NCI-H2081 treated with DMSO at 0.1 percent for 48 hours (cell line): Measurements from ENCODE around the gene CACNG4.

ENCODE experiments used
- DNase-seq: peaks from one replicate; lab custom pipeline; 2025; lab: John Stamatoyannopoulos, UW

Gene CACNG4

DNA sequence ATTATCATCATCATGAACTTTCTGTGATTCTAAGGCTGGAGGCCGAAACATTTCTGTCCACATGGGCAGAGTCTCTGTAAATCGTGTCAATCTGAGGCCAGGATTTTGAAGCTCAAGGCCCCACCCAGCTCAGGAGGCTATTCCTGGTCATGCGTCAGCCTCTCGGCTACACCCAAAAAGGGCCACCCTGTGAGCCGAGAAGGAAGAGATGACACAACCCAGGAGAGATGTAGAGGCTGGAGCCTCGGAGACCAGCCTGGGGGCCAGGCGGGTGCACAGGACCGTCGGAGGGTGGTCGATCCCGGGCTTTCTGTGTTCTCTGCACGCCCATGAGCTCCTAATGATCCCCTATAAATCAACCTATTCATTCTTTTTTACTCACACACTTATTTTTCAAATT, 78.8 kb downstream of the CACNG4 start:
- no peak for DNase-seq

DNA sequence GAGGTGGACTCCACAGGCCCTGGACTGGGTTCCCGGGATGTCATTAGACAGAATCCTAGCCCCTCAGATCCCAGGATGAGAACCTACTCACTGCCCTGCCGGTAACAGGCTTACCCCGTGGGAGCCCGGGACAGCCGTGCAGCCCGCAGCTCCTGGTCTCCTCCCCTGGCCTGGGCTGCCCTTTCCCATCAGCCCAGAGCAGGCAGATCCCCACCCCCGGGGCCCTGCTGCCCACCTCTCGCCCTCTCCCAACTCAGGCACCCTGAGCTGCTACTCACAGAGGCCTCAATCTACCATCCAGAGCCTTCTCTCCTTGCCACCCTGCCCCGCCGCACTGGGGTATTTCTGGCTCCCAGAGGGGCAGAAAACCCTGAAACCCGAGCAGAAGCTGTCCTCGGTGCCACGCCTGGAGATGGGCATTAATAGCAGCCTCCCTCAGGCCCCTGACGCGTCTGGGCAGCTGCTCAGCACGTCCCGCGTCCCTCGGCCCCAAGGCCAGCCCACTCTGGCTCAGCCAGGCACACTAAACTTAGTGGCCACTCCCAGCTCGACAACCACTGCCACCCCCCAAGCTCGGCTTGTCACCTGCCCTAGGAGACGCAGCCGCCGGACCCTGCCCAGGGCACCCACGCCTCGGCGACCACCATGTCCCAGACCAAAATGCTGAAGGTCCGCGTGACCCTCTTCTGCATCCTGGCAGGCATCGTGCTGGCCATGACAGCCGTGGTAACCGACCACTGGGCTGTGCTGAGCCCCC, 79.7 kb downstream of the CACNG4 start, which contains the start of gene CACNG1:
Gene CACNG1, plus strand, starts transcription at position 539 of the 757 bp plus-strand sequence. Its CDS starts 107 bp downstream, at position 646.
- no peak for DNase-seq

DNA sequence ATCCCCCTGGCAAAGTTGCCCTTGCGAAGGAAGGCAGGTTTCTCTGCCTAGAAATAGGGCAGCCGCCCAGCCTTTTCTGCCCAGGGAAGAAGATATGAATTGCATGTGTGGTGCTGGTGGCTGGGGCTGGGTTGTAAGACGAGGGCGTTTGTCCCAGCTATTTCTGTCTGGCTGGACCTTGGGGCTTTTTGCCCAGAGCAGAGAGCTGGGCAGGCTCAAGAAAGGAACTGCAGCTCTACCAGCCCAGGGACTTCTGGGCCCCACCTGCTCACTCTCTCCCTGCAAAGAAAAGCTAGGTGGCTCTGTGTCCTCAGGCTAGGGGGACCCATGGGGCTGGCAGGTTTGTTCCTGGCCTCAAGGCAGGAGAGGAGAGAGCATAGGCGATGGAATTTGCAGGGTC, 80.4 kb downstream of the CACNG4 start:
- no peak for DNase-seq

DNA sequence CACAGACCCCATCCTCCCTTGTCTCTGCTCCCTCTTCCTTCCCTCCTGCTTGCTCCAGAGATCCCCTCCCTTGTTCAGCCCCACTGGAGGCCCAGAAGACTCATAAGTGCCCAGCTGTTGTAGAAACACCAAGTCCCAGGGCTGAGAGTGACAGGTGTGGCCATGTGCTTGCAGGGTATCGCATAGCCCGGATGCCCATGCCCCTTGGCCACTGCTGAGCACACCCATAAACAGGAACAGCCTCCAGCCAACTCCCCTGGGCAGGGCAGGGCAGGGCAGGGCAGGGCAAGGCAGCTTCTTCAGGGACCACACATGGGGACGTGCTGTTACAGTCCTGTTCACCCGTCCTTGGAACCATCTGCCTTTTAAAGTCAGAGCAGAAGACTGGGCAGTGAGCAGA, 81.9 kb downstream of the CACNG4 start:
- DNase-seq = no peak

DNA sequence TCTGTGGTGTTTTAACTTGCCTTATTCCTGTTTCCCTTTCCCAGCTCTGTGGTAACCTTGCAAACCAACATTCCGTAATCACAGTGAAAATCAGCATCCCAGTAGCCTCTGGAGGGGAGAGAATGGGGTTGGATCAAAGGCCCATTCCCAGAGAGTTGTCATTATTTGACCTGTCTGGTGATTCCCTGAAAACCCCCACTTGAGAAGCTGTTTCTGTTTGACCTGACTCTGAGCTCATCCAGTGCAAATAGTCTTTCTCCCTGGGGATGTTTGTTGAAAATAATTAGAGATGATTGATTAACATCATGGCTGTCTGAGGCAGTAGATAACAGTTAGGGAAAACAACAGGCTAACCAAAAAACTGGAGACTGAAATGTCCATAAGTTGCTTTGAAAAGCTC, 82.9 kb downstream of the CACNG4 start:
- no peak for DNase-seq

DNA sequence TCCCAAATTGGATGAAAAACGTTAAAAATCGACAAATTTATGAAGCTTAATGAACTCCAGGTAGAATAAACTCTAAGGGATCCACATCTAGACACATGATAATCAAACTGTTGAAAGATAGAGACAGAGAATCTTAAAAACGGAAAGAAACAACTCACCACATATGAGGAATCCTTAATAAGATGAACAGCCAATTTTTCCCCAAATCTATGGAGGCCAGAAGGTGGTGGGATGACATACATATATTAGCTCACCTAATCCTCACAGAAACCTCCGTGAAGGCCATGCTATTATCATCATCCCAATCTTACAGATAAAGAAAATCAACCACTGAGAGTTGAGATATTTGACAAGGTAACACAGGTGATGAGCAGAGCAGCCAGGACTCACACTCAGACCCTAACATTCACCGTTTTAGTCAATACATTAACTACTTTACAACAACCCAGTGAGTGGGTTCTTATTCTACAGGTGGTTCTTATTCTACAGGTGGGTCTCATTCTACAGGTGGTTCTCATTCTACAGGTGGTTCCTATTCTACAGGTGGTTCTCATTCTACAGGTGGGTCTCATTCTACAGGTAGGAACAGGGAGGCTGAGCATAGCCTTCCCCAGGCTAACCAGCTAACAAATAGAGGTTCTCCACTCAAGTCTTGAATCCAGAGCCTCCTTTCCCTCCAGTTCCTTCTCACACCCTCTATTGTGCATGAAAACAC, 84.7 kb downstream of the CACNG4 start:
- no peak for DNase-seq

DNA sequence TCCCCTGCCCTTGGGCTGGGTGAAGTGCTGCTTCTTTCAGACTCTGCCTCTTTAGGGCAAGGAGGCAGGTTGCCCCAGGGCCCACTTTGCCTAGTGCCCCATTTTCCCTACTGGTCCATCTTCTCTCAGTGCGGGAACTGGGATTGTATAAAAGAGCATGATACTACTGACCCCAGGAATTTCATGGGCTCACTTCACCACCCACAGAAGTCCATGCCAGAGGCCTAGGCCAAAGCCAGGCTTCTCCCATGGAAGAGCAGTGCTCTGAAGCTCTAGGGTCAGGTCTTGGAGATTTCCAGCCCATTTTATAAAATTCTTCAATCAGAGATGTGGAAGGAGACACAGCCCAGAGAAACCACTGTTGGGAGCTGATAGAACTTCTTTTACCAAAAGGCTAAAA, 85.6 kb downstream of the CACNG4 start:
- no peak for DNase-seq

DNA sequence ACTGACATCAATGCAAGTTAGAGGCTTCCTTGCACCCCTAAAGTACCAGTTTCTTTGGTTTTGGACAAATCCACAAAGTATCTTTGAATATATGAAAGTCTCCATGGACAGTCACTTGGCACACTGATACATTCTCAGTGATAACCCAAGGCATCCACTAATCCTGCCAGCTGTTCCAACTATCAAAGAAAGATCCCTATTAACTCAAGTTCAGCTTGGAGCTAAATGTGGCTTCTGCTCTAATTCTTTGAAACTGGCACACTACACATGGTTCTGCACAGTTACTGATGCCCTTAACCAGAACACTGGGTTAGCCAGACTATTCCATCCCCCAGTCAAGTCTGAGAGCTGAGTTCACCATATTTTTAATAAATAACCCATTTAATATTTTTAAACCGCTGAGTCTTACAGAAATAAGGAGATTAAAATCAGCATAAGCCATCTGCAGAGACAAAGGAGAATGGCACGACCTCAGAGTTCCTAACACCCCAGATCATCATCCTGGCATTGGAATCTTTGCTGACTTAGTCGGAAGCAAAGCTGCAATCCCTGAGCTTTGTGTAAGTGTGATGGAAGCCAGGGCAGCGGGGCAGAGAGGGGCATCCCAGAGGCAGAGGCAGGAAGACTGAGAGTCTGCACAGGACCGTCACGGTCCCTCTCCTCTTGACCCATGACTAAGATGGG, 86.1 kb downstream of the CACNG4 start:
- no peak for DNase-seq

DNA sequence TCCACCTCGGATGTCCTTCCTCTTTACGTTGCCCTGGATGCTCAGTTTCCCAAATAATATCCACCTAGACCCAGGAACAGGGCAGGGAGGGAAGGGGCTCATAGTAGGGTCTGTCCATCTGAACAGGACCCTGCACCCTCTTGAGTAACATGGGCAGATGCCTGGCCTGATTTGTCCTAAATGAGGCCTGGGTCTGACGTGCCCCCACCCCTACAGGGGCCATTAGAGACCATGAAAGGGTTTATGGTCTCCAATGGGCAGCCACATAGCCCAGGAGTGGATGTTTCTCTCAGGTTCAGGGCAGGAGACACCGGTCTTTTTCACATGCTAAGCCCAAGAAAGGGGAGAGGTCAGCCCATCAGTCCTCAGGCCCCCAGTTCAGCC, 86.6 kb downstream of the CACNG4 start:
- no peak for DNase-seq

DNA sequence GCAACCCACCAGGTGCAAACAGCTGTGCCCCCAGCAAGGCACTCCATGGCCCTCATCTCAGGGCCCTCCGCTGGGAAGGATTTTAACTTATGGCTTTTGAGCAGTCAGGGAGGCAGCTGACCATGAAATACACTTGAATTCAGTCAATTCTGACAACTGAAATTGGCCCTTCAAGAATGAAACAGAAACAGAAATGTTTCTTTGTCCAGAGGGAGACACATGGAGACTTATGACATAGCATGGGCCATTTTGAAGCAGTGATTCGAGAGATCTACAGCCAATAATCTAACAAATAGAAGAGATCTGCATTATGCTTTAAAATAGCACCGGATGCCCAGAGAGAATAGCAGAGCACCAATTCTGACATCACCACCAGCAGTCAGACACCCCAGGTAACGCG, 87.3 kb downstream of the CACNG4 start:
- DNase-seq = no peak

DNA sequence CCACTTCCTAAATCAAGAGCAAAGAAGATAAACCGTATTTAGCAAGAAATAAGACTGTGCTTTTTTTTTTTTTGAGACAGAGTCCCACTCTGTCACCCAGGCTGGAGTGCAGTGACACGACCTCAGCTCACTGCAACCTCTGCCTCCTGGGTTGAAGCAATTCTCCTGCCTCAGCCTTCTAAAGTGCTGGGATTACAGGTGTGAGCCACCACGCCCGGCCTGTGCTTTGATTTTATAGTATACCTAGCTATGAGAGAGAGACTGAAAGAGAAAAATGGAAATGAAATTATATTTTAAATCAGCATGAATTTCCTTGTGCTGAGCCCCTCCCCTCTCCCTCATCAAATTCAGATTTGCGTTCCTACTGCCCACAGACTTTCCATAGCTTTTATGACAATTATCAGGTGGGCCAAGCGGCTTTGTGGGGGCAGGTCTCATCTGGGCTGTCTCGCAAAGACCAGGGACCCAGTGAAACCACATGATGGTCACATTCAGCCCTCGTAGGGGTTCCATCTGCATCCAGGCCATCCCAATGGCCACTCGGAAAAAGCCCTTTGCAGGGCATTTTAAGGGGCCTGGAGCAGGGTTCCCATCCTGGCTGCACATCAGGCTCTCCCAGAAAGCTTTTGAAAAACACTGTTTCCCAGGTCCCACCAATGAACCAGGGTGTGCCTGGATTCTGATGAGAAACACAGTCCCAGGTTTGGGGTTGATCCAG, 88.4 kb downstream of the CACNG4 start:
- DNase-seq = no peak

DNA sequence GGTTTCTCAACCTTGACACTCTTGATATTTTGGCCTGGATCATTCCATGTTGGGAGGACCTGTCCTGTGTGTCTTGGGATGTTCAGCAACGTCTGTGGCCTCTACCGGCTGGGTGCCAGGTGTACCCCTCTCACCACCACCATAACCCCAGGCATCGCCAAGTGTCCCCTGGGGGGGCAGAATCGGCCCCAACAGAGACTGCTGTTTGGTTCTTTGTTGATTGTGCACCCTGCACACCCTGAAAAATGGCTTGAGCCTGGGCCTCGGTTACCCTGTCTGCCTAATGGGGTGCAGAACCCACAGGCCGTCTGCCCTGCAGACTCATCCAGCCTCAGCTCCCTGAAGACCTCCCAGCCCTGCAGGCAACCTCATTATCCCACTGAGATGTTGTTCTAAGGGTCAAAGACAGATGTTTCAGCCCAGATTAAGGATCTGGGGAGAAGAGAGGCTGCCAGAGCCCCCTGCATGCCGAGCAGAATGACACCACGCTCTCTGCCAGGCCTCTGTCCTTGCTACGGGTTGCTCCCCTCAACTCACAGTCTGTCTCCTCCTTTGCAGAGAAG, 89.0 kb downstream of the CACNG4 start:
- no peak for DNase-seq

DNA sequence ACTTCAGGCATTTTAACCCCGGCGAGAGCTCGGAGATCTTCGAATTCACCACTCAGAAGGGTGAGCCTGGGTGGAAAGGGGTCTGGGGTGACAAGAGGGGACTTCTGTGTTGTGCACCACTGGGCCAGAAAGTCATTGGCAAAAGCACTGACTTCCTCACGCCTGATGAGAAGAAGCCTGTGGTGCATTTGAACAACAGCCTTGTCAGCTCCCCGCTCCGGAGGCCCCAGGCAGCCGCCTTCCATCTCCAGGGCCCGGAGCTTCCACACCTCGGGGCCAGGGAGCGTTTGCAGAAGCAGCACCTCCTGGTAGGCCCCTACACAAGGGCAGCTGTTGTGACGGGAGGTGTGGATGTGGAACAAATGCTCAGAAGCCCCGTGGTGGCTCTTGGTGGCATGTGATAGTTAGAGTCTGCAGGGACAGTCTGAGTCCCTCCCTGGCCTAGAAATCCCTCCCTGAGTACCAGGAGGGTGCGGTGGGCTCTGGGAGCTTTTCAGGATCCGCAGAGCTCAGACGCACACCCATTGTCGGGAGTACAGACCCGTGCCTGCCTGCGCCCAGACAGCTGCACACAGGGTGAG, 89.6 kb downstream of the CACNG4 start:
- no peak for DNase-seq

DNA sequence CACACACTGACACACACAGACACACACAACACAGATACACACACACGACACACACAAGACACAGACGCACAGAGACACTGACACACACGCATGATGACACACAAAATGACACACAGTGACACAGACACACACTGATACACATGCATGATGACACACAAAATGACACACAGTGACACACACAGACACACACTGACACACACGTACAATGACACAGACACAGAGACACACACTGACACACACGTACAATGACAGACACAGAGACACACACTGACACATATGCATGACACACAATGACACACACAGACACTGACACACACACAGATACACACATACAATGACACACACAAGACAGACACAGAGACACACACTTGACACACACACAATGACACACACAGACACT, 90.1 kb downstream of the CACNG4 start:
- DNase-seq = no peak

DNA sequence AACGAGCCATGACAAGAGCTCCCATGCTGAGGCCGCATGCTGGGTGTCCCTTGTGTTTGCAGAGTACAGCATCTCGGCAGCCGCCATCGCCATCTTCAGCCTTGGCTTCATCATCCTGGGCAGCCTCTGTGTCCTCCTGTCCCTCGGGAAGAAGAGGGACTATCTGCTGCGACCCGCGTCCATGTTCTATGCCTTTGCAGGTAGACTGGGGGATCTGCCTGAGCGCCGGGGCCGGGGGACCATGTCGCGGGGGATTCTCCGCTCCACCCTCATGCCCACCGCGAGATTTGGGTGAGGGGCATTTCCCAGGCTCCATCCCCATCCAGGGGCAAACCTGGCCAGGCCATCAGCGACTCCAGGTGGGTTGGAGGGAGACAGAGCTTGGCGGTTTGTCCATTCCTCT, 90.5 kb downstream of the CACNG4 start:
- no peak for DNase-seq

DNA sequence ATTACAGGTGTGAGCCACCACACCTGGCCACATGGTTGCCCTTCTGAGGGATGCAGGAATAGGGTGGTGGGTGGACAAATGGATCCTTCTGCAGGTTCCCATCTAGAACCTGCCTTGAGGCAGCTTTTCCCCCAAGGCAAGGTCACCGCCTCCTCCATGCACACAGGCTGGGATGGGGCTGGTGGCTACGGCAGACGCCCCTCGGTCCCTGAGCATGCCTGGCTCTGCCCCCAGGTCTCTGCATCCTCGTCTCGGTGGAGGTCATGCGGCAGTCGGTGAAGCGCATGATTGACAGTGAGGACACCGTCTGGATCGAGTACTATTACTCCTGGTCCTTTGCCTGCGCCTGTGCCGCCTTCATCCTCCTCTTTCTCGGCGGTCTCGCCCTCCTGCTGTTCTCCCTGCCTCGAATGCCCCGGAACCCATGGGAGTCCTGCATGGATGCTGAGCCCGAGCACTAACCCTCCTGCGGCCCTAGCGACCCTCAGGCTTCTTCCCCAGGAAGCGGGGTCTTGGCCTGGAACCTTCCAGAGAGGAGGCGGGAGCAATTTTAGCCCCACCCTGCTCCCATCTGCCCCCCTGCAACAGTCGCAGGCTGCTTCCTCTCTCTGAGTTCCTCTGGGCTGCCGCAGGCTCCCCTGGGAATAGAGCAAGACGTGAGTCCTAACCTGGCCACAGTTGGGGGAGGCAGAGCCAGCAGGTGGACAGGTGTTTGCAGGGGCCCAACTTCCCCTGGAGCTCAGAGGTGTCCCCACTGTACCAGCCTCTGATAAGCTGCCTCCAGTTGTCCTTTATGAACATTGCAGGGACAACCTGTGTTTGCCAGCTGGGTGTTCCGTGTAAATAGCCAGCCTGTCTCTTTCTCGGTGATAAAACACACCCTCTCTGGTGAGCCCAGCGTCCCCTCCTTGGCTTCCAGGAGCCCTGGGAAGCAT, 91.6 kb downstream of the CACNG4 start:
- no peak for DNase-seq

DNA sequence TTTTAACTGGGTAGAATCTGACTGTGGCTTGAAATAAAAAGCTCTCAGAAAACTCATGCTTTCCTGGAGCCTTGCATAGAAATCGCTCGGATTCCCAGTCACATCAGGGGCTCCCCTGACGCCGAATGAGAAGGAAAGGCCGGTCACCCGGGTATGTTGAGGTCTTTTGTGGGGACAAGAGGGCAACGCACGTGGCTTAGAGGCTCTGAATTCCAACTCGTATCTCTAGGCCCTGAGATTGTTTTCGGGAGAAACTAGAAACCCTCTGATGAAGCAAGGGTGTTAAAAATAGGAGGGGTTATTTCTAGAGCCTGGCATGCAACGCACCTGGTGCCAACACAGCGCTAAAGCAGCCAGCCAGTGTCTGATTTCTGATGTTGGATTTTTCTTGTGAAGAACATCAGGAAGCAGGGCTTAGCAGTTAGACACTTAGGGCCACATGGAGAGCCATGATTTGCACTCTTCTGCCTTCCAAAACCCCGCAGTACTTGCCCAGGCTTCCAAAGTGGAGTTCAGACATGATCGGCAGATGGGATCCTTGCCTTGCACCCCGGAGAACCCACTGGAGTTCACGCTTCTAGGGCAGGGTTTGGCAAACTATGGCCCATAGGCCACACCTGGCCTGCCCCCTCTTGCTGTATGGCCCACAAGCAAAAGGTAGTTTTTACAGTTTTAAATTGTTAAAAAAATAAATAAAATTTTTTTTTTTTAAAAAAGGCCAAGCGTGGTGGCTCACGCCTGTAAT, 92.4 kb downstream of the CACNG4 start:
- DNase-seq = no peak

DNA sequence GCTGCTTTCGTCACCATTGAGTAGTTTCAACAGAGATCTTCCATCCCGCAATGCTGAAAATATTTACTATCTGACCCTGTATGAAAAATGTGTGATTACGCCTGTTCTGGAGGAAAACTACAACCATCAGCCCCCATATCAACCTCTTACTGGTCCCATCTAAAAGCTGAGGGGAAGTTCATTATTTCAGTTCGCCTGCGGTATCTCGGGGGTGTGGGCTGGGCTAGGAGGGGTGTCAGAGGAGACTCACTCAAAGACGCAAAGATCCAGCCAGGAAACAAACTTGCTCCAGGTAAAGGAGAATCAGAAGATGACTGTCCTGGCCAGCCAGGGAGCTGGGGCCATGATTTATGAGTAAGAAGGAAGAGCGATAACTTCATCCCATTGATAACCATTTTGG, 93.5 kb downstream of the CACNG4 start:
- no peak for DNase-seq

DNA sequence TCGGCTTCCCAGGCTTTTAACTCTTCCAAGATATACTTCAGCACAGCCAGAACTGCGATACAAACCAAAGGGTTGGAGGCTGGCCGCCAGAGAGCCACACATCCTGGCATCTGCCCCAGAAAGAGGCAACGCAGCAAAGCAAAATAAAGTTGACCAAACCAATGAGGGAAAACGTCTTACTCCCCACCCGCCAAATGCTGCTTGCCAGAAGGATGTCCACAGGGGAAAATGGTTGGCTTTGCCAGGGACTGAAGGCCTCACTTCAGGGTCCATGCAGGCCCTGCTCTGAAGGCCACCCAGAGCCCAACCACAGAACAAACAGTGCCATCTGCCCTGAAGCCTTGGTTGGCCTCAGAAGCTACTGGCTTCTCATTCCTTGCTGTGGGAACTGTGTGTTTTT, 94.9 kb downstream of the CACNG4 start:
- DNase-seq = no peak

DNA sequence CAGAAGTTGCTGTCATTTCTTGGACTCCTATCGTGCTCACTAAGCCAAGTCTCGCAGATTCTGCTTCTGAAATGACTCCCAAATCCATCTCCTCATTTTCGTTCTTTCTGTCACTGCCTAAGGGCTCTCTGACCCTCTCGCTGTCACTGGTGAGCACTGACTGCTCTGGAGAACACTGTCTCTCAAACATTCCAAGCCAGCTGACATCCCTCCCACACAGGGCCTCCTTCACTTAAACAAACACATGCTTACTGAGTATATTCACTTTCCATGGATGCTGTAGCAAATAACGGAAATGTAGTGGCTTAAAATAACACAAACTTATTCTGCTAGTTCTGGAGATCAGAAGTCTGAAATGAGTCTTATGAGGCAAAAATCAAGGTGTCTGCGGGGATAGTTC, 98.6 kb downstream of the CACNG4 start:
- no peak for DNase-seq
